Activated T-helper 17 cell treated with anti-CD3 and anti-CD28 coated beads, Interleukin-2, amount 50 U/mL, for 72 hours (primary cell): Measurements from ENCODE around the gene OR2Z1. TPM values are rescaled to one million over a fixed set of nuclear protein-coding genes. Genes with fewer than 3 reads are reported as not detected.
A peak's percentile ranks its signal among the peaks of the same experiment; 100 is the strongest.

Experiments
- ATAC-seq: fragments of 150-1000 bp; cut with Tn5 transposase; replicated peaks from 2 replicates; pipeline ENCODE4 v1.10.0; 2021; ENCODE audit warnings: mild to moderate bottlenecking, moderate library complexity
- H3K27ac Mint-ChIP-seq: one replicate; pipeline ENCODE4 v1.8.0; 2022; ENCODE audit warnings: mixed read lengths
- H3K27me3 Mint-ChIP-seq: one replicate; pipeline ENCODE4 v1.8.0; 2022; ENCODE audit warnings: mixed read lengths
- H3K36me3 Mint-ChIP-seq: one replicate; pipeline ENCODE4 v1.8.0; 2022; ENCODE audit warnings: low read depth, mild to moderate bottlenecking, mixed read lengths
- H3K4me1 Mint-ChIP-seq: one replicate; pipeline ENCODE4 v1.8.0; 2022; ENCODE audit warnings: mixed read lengths
- H3K4me3 Mint-ChIP-seq: one replicate; pipeline ENCODE4 v1.8.0; 2022; ENCODE audit warnings: mild to moderate bottlenecking, mixed read lengths
- H3K9me3 Mint-ChIP-seq: one replicate; pipeline ENCODE4 v1.8.0; 2022; ENCODE audit warnings: mixed read lengths
- total RNA-seq, 2 donors: library from RNA; stranded (reverse); gene quantifications; one replicate each; pipeline ENCODE4 v1.2.3, GENCODE V29; 2022

OR2Z1 gene
- total RNA-seq = not detected

DNA sequence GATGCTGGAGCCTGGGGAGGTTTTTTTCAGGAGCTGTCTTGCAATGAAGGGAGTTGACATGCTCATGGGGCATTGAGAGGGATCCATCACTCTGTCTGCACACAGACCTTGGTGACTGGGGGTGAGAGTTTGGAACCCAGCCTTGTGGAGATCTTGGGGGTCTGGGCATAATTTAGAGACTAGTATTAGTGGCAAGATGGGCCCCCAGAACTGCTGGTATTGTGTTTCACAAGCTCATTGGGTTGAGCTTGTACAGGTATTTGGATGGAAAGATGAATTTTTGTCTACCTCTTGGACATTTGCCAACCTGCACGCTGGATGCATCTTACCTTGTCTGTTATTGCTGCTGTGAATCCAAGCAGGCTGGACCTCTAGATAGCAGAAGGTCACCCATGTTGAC lies at the start of gene OR2Z1:
OR2Z1 (plus strand) TSS at position 301 of the 400 bp plus-strand sequence. CDS start 9,395 bp downstream, outside the sequence.
- no peaks in the 10 kb centered on the region for H3K9me3 Mint-ChIP-seq
- H3K27me3 Mint-ChIP-seq = no peaks in the 10 kb centered on the region
- ATAC-seq = no peak
- no peaks in the 10 kb centered on the region for H3K36me3 Mint-ChIP-seq
- H3K4me3 Mint-ChIP-seq = no peak within 1 kb of the TSS
- H3K4me1 Mint-ChIP-seq = peaks cover 4% of the 10 kb centered on the region
- no peak within 1 kb of the TSS for H3K27ac Mint-ChIP-seq

DNA sequence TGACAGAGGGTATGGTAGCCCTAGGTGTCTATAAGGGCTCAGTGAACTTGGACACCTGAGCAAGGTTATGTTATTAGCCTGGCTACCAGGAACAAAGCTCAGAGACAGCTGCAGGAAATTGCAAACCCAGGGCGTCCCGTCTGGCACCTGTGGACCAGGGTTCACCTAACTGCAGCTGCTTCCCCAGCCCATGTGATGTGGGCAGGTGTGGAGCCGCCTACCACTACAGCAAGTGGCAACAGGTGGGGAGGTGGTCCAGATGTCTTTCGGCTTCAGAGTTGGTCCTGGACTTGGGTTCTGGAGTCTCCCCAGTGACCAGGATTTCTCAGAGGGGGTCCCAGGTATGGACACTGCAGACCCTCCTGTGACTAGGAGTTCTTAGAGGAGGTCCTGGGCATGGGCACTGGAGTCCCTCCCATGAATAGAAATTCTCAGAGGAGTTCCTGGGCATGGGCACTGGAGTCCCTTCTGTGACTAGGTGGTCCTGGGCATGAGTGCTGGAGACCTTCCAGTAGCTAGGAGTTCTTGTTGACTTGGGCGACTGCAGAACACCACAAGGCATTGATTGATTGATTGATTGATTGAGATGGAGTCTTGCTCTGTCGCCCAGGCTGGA lies 48.0 kb upstream of the OR2Z1 start:
- Mint-ChIP-seq H3K9me3 (peaks cover 7% of the 10 kb centered on the region), H3K36me3 (no peaks in the 10 kb centered on the region), H3K27me3 (peaks cover 5% of the 10 kb centered on the region), H3K4me3 (no peak overlapping the region), H3K4me1 (peaks cover 16% of the 10 kb centered on the region), H3K27ac (no peak overlapping the region)
- ATAC-seq = no peak

DNA sequence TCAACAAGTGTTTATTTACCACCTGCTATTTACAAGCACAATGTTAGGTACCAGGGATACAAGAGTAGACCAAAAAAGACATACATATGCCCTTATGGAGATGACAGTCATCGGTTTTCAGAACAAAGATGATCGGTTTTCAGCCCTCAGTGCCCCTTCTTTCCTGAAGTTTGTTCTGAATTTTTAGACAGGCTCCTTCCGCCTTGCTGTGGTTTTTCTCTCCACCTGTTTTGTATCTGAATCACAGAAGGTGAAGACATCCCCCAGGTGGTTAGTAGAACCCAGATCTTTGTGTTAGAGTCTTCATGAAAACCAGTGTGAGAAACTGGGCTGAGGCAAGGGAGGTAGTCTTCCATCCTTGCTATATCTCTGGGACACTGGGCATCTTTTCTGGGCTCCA lies 46.4 kb upstream of the OR2Z1 start:
- peaks cover 16% of the 10 kb centered on the region for H3K4me1 Mint-ChIP-seq
- no peaks in the 10 kb centered on the region for H3K36me3 Mint-ChIP-seq
- H3K27me3 Mint-ChIP-seq = peaks cover 8% of the 10 kb centered on the region
- H3K9me3 Mint-ChIP-seq = peaks cover 5% of the 10 kb centered on the region
- H3K27ac Mint-ChIP-seq = no peak overlapping the region
- ATAC-seq = no peak
- H3K4me3 Mint-ChIP-seq = no peak overlapping the region

DNA sequence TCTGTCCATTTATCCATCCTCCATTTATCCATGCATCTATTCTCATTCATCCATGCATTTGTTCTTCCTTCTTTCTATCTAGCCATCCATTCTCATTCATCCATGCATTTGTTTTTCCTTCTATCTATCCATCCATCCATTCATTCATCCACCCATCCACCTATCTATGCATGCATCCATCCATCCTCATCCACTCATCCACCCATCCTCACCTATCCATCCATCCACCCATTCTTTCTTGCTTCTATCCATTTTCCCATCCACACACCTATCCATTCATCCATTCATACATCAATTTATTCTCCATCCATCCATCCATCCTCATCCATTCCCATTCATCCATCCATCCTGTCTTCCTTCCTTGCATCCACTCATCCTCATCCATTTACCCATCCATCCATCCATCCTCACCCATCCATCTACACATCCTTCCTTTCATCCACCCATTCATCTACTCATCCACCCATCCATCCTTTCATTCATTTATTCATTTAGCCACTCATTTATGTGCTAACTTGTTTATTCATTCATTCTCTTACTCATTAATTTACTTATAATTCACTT lies 43.1 kb upstream of the OR2Z1 start:
- Mint-ChIP-seq H3K4me1 (peaks cover 13% of the 10 kb centered on the region), H3K36me3 (no peaks in the 10 kb centered on the region), H3K27ac (no peak overlapping the region), H3K27me3 (peaks cover 8% of the 10 kb centered on the region), H3K9me3 (peaks cover 5% of the 10 kb centered on the region), H3K4me3 (no peak overlapping the region)
- no peak for ATAC-seq

DNA sequence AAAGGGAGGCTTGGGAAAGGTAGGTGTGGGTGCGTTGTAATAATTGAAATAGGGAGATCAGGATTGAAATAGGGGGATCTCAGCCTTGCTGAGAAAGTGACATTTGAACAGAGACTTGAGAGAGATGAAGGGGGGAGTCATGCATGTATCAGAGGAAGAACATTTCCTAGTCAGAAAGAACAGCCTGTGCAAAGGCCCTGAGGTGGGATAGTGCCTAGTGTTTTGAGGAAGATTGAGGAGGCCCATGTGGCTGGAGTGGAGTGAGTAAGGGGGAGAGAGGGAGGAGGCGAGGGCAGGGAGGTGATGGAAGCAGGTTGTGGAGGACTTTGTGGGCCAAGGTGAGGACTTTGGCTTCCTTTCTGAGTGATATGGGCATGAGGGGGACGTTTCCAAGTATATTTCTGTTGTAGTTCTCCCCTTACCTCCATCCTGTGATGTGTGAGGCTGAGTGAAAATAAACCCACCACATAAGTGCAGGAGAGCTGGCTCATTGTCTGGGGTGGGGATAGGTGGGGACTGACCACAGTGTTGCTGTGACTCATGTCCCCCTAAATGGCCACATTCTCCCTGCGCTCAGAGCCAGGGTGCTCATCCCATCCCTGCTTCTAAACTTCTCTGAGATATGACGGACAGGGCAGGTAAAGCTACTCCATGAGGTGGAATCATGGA lies 40.6 kb upstream of the OR2Z1 start:
- Mint-ChIP-seq H3K9me3 (peaks cover 5% of the 10 kb centered on the region), H3K36me3 (no peaks in the 10 kb centered on the region), H3K4me1 (peaks cover 13% of the 10 kb centered on the region), H3K27ac (no peak overlapping the region), H3K4me3 (no peak overlapping the region), H3K27me3 (peaks cover 8% of the 10 kb centered on the region)
- ATAC-seq = peak; percentile 29

GRCh38 chr19:8681345-8682029 lies 39.9 kb upstream of the OR2Z1 start:
- Mint-ChIP-seq H3K36me3 (no peaks in the 10 kb centered on the region), H3K4me3 (no peak overlapping the region), H3K4me1 (peaks cover 13% of the 10 kb centered on the region), H3K27me3 (peaks cover 8% of the 10 kb centered on the region), H3K27ac (no peak overlapping the region), H3K9me3 (peaks cover 5% of the 10 kb centered on the region)
- no peak for ATAC-seq

GRCh38 chr19:8682472-8682871 lies 39.0 kb upstream of the OR2Z1 start:
- no peak overlapping the region for H3K4me3 Mint-ChIP-seq
- H3K27me3 Mint-ChIP-seq = peaks cover 12% of the 10 kb centered on the region
- no peaks in the 10 kb centered on the region for H3K36me3 Mint-ChIP-seq
- H3K27ac Mint-ChIP-seq = no peak overlapping the region
- peaks cover 5% of the 10 kb centered on the region for H3K9me3 Mint-ChIP-seq
- peaks cover 13% of the 10 kb centered on the region for H3K4me1 Mint-ChIP-seq
- peak; percentile 71 for ATAC-seq

DNA sequence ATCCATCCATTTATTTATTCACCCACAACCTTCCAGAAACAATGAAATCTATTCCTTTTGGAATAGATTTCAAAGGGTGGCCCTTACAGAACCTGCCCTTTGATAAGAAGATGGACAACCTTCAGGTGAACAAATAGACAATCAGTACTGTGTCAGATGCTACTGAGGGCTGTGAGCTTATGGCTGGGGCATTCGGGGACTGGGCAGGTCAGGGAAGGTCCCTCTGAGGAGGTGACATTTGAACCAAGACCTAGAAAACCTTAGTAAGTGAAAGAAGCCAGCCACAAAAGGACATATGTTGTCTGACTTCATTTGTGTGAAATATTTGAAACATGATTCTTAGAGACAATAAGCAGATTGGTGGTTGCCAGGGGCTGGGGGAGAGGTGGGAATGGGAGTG lies 38.5 kb upstream of the OR2Z1 start:
- no peak overlapping the region for H3K4me3 Mint-ChIP-seq
- H3K4me1 Mint-ChIP-seq = peaks cover 12% of the 10 kb centered on the region
- peak; percentile 30 for ATAC-seq

GRCh38 chr19:8684001-8684902 lies 37.2 kb upstream of the OR2Z1 start:
- Mint-ChIP-seq H3K27ac (no peak overlapping the region), H3K4me1 (peaks cover 5% of the 10 kb centered on the region), H3K9me3 (no peaks in the 10 kb centered on the region), H3K27me3 (peaks cover 4% of the 10 kb centered on the region), H3K36me3 (no peaks in the 10 kb centered on the region), H3K4me3 (no peak overlapping the region)
- ATAC-seq = no peak

More for the DNA sequence above, 38.5 kb upstream of the OR2Z1 start:
- Mint-ChIP-seq H3K27ac (no peak overlapping the region), H3K27me3 (peaks cover 11% of the 10 kb centered on the region), H3K9me3 (peaks cover 4% of the 10 kb centered on the region), H3K36me3 (no peaks in the 10 kb centered on the region)

GRCh38 chr19:8686549-8686948 lies 34.9 kb upstream of the OR2Z1 start:
- H3K36me3 Mint-ChIP-seq = no peaks in the 10 kb centered on the region
- peaks cover 4% of the 10 kb centered on the region for H3K27me3 Mint-ChIP-seq
- ATAC-seq = peak; percentile 36
- no peaks in the 10 kb centered on the region for H3K9me3 Mint-ChIP-seq
- H3K27ac Mint-ChIP-seq = no peak overlapping the region
- H3K4me3 Mint-ChIP-seq = no peak overlapping the region
- no peaks in the 10 kb centered on the region for H3K4me1 Mint-ChIP-seq

- H3K4me1 Mint-ChIP-seq = no peaks in the 10 kb centered on the region
- H3K27me3 Mint-ChIP-seq = peaks cover 12% of the 10 kb centered on the region
- H3K9me3 Mint-ChIP-seq = no peaks in the 10 kb centered on the region
- H3K4me3 Mint-ChIP-seq = no peak overlapping the region
- ATAC-seq = no peak
- no peak overlapping the region for H3K27ac Mint-ChIP-seq
- H3K36me3 Mint-ChIP-seq = no peaks in the 10 kb centered on the region
Measured at GRCh38 chr19:8688930-8689329, 32.5 kb upstream of the OR2Z1 start.

- Mint-ChIP-seq H3K27ac (no peak overlapping the region), H3K36me3 (no peaks in the 10 kb centered on the region), H3K27me3 (peaks cover 12% of the 10 kb centered on the region), H3K9me3 (no peaks in the 10 kb centered on the region), H3K4me3 (no peak overlapping the region), H3K4me1 (peaks cover 3% of the 10 kb centered on the region)
- ATAC-seq = no peak
Measured at GRCh38 chr19:8690753-8691539, 30.5 kb upstream of the OR2Z1 start.

DNA sequence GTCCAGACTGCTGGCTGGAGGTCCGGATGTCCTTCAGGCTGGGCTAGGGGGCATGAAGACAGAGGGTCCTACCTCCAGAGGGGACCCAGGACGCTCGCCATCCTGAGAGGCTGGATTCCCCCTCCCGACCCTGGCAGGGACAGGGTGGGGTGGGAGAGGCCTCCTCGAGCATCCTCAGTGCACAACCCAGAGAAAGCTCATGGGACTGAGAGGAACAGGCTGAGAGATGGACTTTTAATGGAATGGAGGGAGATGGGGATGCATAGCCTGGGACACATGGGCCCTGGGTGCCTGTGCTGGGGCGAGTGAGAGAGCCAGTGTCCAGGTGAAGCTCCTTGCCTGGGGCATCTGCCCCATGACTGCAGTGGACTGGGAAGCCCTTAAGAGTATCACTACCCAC lies 25.9 kb upstream of the OR2Z1 start:
- no peak overlapping the region for H3K27ac Mint-ChIP-seq

More for the DNA sequence above, 25.9 kb upstream of the OR2Z1 start:
- Mint-ChIP-seq H3K9me3 (no peaks in the 10 kb centered on the region), H3K4me3 (no peak overlapping the region), H3K4me1 (peaks cover 19% of the 10 kb centered on the region), H3K36me3 (no peaks in the 10 kb centered on the region), H3K27me3 (peaks cover 8% of the 10 kb centered on the region)
- ATAC-seq = no peak
